ENCODE measurements around the gene CYP1A2.

The CYP1A2 gene

GRCh38 chr15:74752011-74752410 is 3.4 kb downstream of the CYP1A2 start:
- no peak overlapping the region for H3K4me3 ChIP-seq (ENCODE audit: low read depth in 1 of 2, low read length in 2 of 2)
- no peaks in the 10 kb centered on the region for H3K9me3 ChIP-seq (ENCODE audit: insufficient read depth, low read length, severe bottlenecking)
- H3K36me3 ChIP-seq (ENCODE audit: insufficient read depth, low read length): no peaks in the 10 kb centered on the region
- no peaks in the 10 kb centered on the region for H3K79me2 ChIP-seq (ENCODE audit: insufficient read depth, low read length)
- no peak overlapping the region for H3K27ac ChIP-seq (ENCODE audit: low read length)
- no peaks in the 10 kb centered on the region for H4K20me1 ChIP-seq (ENCODE audit: insufficient read depth, low read length)
- H2AFZ ChIP-seq (ENCODE audit: low read depth, low read length): no peak overlapping the region
- peaks cover 9% of the 10 kb centered on the region for H3K27me3 ChIP-seq (ENCODE audit: insufficient read depth, low read length, poor library complexity)
- no peak overlapping the region for H3K4me2 ChIP-seq (ENCODE audit: insufficient read depth, low read length)
- H3K4me1 ChIP-seq (ENCODE audit: insufficient read depth, low read length): no peaks in the 10 kb centered on the region
- DNase-seq: no peak
- no peak overlapping the region for H3K9ac ChIP-seq (ENCODE audit: low read depth, low read length)
- no peak for ATAC-seq (ENCODE audit: insufficient read depth, low read depth)
- no peak for TF ChIP-seq CTCF (IDR thresholded peaks at IDR 0.05; ENCODE audit: borderline replicate concordance, extremely low read depth, low read length, poor library complexity, severe bottlenecking)
- TF ChIP-seq EZH2 (IDR thresholded peaks at IDR 0.05; ENCODE audit: borderline replicate concordance, low read depth, low read length, severe bottlenecking): no peak

- ATAC-seq (ENCODE audit: insufficient read depth, low read depth) (no peak), DNase-seq (no peak)
- Histone ChIP-seq H3K4me1 (ENCODE audit: insufficient read depth, low read length) (no peaks in the 10 kb centered on the region), H3K27ac (ENCODE audit: low read length) (no peak overlapping the region), H3K4me2 (ENCODE audit: insufficient read depth, low read length) (no peak overlapping the region), H3K9me3 (ENCODE audit: insufficient read depth, low read length, severe bottlenecking) (no peaks in the 10 kb centered on the region), H3K4me3 (ENCODE audit: low read depth in 1 of 2, low read length in 2 of 2) (no peak overlapping the region), H3K36me3 (ENCODE audit: insufficient read depth, low read length) (no peaks in the 10 kb centered on the region), H4K20me1 (ENCODE audit: insufficient read depth, low read length) (no peaks in the 10 kb centered on the region), H2AFZ (ENCODE audit: low read depth, low read length) (no peak overlapping the region), H3K79me2 (ENCODE audit: insufficient read depth, low read length) (no peaks in the 10 kb centered on the region), H3K9ac (ENCODE audit: low read depth, low read length) (no peak overlapping the region), H3K27me3 (ENCODE audit: insufficient read depth, low read length, poor library complexity) (peaks cover 9% of the 10 kb centered on the region)
- TF ChIP-seq CTCF (IDR thresholded peaks at IDR 0.05; ENCODE audit: borderline replicate concordance, extremely low read depth, low read length, poor library complexity, severe bottlenecking) (no peak), EZH2 (IDR thresholded peaks at IDR 0.05; ENCODE audit: borderline replicate concordance, low read depth, low read length, severe bottlenecking) (no peak)
These were observed 3.9 kb downstream of the CYP1A2 start for GRCh38 chr15:74752531-74752930.

GRCh38 chr15:74754593-74755215 is 6.1 kb downstream of the CYP1A2 start:
- Histone ChIP-seq H2AFZ (ENCODE audit: low read depth, low read length) (no peak overlapping the region), H3K9ac (ENCODE audit: low read depth, low read length) (no peak overlapping the region), H3K9me3 (ENCODE audit: insufficient read depth, low read length, severe bottlenecking) (no peaks in the 10 kb centered on the region), H3K79me2 (ENCODE audit: insufficient read depth, low read length) (no peaks in the 10 kb centered on the region), H3K4me1 (ENCODE audit: insufficient read depth, low read length) (no peaks in the 10 kb centered on the region), H3K4me2 (ENCODE audit: insufficient read depth, low read length) (no peak overlapping the region), H4K20me1 (ENCODE audit: insufficient read depth, low read length) (no peaks in the 10 kb centered on the region), H3K27ac (ENCODE audit: low read length) (no peak overlapping the region), H3K4me3 (ENCODE audit: low read depth in 1 of 2, low read length in 2 of 2) (no peak overlapping the region), H3K27me3 (ENCODE audit: insufficient read depth, low read length, poor library complexity) (peaks cover 9% of the 10 kb centered on the region), H3K36me3 (ENCODE audit: insufficient read depth, low read length) (no peaks in the 10 kb centered on the region)
- TF ChIP-seq CTCF (IDR thresholded peaks at IDR 0.05; ENCODE audit: borderline replicate concordance, extremely low read depth, low read length, poor library complexity, severe bottlenecking) (no peak), EZH2 (IDR thresholded peaks at IDR 0.05; ENCODE audit: borderline replicate concordance, low read depth, low read length, severe bottlenecking) (no peak)
- ATAC-seq (ENCODE audit: insufficient read depth, low read depth) (no peak), DNase-seq (no peak)

All from DND-41 (cell line).